ENCODE data around the gene CKS1B. TPM values are rescaled to one million over a fixed set of nuclear protein-coding genes. Genes with fewer than 3 reads are reported as not detected.

CKS1B gene
- polyA plus RNA-seq, 3 donors from 2014 or later: 59.5 to 82.7 (median 67.5) TPM

DNA sequence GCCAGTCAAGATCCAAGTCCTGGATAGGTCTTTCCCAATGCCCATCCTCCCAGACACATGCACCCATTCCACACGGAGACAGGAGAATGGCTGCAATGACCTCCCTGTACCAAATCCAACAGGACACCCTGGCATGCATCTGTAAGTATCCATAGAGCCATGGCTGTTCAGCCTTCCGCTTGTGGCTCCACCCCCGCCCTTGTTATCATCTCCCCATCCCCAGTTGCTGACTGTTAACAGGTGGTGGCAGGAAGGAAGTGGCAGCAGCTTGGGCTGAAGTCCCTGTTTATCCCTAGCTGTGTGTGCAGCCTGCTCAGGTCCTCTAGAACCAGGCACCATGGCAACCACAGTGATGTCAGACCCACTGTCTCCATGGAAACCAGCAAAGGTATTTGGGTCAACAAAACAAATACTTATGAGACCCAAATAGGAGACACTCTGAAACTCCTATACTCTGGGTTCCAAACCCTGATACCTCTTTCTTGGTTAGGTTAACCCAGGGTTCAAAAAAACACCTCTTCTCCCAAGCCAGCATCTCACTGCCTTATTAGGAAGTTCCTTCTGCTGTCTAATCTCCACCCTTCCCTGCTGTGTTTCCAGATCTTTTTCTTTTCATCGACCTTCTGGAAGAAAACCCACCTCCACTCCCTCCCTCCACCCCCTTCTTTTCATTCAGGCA lies 19.3 kb upstream of the CKS1B start:
- DNase-seq: peak; percentile 83 to 90 (median 87)
- H3K36me3 Mint-ChIP-seq: peaks cover 0 to 4% (median 0%) of the 10 kb centered on the region in 3 donors
- peaks cover 9 to 15% (median 13%) of the 10 kb centered on the region in 3 donors for H3K27me3 Mint-ChIP-seq (ENCODE audit: low read depth in 3 of 3)
- peaks cover 65% of the 10 kb centered on the region in 2 donors for H3K4me1 Mint-ChIP-seq
- no peaks in the 10 kb centered on the region for H3K9me3 Mint-ChIP-seq
- peak overlapping the region; percentile 93 to 97 (median 95) for H3K4me3 Mint-ChIP-seq
- peak overlapping the region; percentile 92 to 100 (median 98) for H3K27ac Mint-ChIP-seq

DNA sequence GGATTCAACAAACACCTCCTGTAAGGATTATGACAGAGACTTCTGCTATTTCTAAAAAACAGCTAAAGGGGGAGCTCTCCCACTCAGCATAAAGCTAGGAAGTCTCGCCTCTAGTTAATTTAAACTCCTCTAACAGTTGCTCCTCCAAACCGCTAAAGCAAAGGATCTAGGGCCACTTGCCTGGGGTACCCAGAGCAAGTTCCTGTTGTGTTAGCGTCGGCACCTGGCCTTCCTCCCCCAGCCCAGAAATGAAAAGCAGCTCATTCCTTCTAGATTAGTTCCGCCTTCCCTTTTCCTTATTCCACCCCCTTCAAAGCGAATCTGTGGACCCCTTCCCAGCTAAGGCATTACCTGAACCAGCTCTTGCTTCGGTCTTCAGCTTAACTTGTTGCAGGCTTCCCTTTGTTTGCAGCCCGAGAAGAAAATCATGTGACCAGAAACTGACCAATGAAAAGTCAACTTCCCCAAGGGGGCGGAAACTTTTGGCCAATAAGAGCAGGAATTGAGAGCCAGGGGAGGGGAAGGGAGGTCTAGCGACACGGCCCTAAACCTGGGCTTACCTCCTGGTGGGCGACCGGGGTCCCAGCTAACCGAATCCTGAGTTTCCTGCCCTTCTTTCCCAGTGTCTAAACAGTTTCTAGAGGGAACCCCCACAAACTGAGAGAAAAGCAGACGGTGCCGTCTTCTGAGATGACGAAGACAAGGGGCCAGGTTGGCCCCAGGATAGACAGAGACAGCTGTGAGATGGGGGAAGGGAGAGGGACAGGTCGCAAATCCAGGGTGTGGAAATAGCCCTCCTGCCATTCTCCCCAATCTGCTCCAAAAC lies 18.6 kb upstream of the CKS1B start, which contains the start of gene PBXIP1:
Gene PBXIP1, minus strand, starts transcription at position 382 of the 826 bp plus-strand sequence. CDS start 2,378 bp downstream, outside the sequence.
- Mint-ChIP-seq H3K27me3 (ENCODE audit: low read depth in 3 of 3) (peaks cover 11 to 13% (median 12%) of the 10 kb centered on the region in 3 donors), H3K4me1 (peaks cover 66 to 68% of the 10 kb centered on the region in 2 donors), H3K36me3 (no peaks in the 10 kb centered on the region)

DNA sequence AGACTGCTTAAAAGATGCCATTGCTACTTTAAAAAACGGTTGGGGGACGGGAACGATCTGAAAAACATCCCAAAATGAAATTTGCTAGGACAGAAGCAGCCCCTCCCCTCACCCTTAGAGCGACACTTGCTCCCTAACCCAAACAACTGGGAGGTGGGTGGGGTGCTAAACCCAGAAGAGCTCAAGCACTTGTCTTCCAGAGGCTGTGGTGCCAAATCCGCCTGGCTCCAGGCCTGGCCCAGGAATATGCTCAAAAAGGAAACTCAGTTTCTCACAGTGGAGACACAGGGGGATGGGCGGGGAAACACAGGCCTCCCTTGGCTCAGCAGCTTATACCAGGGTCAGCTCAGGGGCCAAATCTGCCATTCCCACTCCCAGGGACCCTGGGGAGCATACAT lies 17.9 kb upstream of the CKS1B start:
- Mint-ChIP-seq H3K4me3 (peak overlapping the region; percentile 93 to 97 (median 95)), H3K4me1 (peaks cover 68 to 69% of the 10 kb centered on the region in 2 donors), H3K36me3 (no peaks in the 10 kb centered on the region), H3K27me3 (ENCODE audit: low read depth in 3 of 3) (peaks cover 11 to 13% (median 12%) of the 10 kb centered on the region in 3 donors), H3K27ac (peak overlapping the region; percentile 92 to 100 (median 98)), H3K9me3 (no peaks in the 10 kb centered on the region)
- DNase-seq: no peak

More for the DNA sequence above, 18.6 kb upstream of the CKS1B start, which contains the start of gene PBXIP1:
- DNase-seq: peak; percentile 92 to 93 (median 92)
- peak within 1 kb of the TSS; percentile 92 to 100 (median 98) for H3K27ac Mint-ChIP-seq
- H3K9me3 Mint-ChIP-seq: no peaks in the 10 kb centered on the region
- H3K4me3 Mint-ChIP-seq: peak within 1 kb of the TSS; percentile 93 to 97 (median 95)

DNA sequence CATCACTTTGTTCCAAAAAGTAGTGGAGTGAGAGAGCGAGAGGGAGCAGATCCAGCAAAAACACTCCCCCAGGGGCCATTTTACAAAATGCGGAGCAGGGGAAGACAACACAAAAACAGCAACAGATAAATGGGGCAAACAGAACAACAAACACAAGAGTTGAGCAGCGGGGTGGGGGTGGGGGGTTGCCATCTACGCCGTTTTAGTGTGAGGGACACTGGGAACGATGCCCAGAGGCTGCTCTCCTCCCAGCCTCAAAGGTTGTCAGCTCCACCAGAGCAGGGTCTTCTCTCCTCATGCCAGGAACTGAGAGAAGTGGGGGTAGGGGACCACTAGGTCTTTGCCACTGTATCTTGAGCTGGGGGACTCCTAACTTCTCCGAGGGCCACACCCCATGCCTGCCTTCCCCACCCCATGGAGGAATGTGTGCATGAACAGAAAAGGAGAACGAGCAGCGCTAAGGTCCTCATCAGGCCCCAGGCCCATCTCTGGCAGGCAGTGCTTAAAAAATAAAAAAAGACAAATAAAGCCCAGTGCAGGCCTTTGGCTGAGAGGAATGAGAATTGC lies 17.3 kb upstream of the CKS1B start:
- Mint-ChIP-seq H3K4me3 (peak overlapping the region in 4 of 5 donors; percentile 44 to 50 (median 46)), H3K36me3 (no peaks in the 10 kb centered on the region), H3K27ac (peak overlapping the region; percentile 34 to 99 (median 92)), H3K27me3 (ENCODE audit: low read depth in 3 of 3) (peaks cover 11 to 13% (median 11%) of the 10 kb centered on the region in 3 donors), H3K9me3 (no peaks in the 10 kb centered on the region), H3K4me1 (peaks cover 65% of the 10 kb centered on the region in 2 donors)
- DNase-seq: no peak

DNA sequence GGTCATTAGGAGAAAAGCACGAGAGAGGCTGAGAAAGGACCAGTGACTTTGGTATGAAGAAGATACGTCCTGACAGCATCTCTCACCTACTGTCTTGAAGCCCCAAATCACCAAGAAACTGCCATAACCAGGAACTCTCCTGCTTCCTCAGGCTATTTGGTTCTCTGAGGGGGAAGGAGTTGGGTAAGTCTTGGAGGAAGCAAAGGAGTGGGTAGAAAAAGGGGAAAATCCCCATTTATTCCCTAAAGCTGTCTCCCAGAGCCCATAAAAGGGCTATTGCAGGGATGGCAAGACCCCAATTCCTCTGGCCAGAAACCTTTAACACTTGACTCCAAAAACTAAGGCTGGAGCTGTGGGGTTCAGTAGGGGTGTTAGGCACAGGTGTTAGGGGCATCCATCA lies 16.4 kb upstream of the CKS1B start:
- Mint-ChIP-seq H3K27ac (peak overlapping the region in 4 of 6 donors; percentile 34 to 61 (median 46)), H3K4me1 (peaks cover 63 to 64% of the 10 kb centered on the region in 2 donors), H3K27me3 (ENCODE audit: low read depth in 3 of 3) (peaks cover 10 to 12% (median 11%) of the 10 kb centered on the region in 3 donors), H3K36me3 (no peaks in the 10 kb centered on the region), H3K4me3 (no peak overlapping the region), H3K9me3 (no peaks in the 10 kb centered on the region)
- DNase-seq: no peak

DNA sequence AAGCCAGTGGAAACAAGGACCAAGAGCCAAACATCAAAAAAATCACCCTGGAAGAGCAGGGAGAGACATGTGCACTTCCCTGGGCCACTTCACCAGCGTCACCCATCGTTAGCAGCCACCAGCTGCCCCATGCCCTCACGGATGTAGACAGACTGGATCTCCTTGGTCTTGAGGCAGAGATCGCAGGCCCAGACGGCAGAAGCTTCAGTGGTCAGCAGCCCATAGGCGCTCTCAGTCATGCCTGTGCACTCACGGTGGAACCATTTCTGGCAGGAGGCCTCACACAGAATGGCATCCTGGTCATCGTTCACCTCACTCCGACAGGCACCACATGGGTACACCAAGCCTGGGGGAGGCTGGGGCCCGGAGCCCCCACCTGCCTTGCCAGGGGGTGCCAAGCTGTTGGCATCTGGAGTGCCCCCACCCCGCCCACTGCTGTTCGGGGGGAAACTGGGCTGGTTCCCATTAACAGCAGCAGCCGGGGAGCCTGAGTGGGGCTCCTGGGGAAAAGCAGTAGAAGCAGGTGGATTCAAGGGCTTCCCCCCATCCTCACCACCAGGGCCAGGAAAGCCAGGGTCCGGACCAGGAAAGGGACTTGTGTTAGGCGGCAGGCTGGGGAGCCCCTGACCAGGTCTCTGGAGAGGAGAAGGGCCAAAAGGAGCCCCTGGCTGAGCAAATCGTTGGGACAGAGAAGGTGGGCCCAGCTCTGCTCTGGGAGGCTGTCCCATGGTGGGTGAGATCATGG lies 15.6 kb upstream of the CKS1B start:
- H3K27ac Mint-ChIP-seq: peak overlapping the region in 5 of 6 donors; percentile 19 to 61 (median 50)
- peak overlapping the region in 1 of 5 donors; percentile 36 for H3K4me3 Mint-ChIP-seq
- H3K27me3 Mint-ChIP-seq (ENCODE audit: low read depth in 3 of 3): peaks cover 10 to 12% (median 11%) of the 10 kb centered on the region in 3 donors
- peaks cover 0 to 5% (median 4%) of the 10 kb centered on the region in 3 donors for H3K36me3 Mint-ChIP-seq
- no peak for DNase-seq
- peaks cover 56 to 63% of the 10 kb centered on the region in 2 donors for H3K4me1 Mint-ChIP-seq
- H3K9me3 Mint-ChIP-seq: no peaks in the 10 kb centered on the region

DNA sequence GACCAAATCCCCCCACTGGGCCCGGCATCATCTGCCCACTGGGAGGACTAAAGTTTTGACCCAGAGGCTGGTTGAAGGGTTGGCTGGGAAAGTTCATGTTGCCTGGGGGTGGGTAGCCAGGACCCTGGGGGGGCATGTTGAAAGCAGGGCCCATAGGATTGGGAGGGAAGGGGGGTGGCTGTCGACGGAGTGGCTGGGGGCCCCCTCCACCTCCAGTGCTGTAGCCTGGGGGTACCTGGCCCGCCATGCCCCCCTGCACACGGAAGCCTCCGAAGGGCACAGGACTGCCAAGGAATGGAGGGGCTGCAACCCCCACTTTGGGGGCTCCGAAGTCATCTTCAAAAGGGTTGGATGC lies 15.1 kb upstream of the CKS1B start:
- Mint-ChIP-seq H3K27ac (peak overlapping the region in 2 of 6 donors; percentile 39 to 62), H3K9me3 (no peaks in the 10 kb centered on the region), H3K36me3 (peaks cover 0 to 7% (median 4%) of the 10 kb centered on the region in 3 donors), H3K4me1 (peaks cover 51 to 59% of the 10 kb centered on the region in 2 donors), H3K4me3 (peak overlapping the region in 3 of 5 donors; percentile 32 to 95 (median 38)), H3K27me3 (ENCODE audit: low read depth in 3 of 3) (peaks cover 10 to 12% (median 11%) of the 10 kb centered on the region in 3 donors)
- DNase-seq: no peak

DNA sequence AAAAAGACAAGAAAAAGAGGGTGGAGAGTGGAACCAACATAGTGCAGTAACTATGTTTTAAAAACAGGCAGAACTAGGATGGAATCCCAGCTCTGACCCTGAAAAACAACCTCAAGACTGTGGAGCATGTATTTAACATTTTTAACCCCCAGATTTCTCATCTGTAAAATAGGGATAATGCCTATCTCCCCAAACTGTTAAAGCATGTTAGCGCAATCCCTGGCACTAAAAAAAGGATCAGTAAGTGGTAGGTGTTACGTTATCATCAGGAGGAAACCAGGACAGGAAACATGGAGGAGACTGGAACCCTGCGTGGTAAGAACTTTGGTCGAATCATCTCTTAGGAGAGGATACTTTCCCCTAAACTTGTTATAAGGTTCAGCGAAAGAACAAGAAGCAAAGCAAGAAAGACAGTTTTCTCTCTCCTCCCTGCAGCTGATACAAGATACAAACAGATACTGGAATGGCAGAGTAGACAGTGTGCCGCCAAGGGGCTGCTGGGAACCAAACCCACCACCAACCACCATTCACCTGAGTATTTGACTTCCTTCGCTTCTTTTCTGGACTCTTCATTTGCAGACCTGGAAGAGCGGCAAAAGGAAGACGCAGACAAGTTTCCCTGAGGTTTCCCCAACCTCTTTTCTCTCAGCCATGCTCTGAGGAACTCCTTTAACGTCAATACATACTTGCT lies 13.9 kb upstream of the CKS1B start:
- peak overlapping the region; percentile 90 to 95 (median 92) for H3K4me3 Mint-ChIP-seq
- H3K4me1 Mint-ChIP-seq: peaks cover 39 to 48% of the 10 kb centered on the region in 2 donors
- no peaks in the 10 kb centered on the region for H3K9me3 Mint-ChIP-seq
- peaks cover 0 to 10% (median 10%) of the 10 kb centered on the region in 3 donors for H3K36me3 Mint-ChIP-seq
- no peak for DNase-seq
- H3K27me3 Mint-ChIP-seq (ENCODE audit: low read depth in 3 of 3): peaks cover 6 to 9% (median 6%) of the 10 kb centered on the region in 3 donors
- H3K27ac Mint-ChIP-seq: peak overlapping the region; percentile 91 to 96 (median 95)

DNA sequence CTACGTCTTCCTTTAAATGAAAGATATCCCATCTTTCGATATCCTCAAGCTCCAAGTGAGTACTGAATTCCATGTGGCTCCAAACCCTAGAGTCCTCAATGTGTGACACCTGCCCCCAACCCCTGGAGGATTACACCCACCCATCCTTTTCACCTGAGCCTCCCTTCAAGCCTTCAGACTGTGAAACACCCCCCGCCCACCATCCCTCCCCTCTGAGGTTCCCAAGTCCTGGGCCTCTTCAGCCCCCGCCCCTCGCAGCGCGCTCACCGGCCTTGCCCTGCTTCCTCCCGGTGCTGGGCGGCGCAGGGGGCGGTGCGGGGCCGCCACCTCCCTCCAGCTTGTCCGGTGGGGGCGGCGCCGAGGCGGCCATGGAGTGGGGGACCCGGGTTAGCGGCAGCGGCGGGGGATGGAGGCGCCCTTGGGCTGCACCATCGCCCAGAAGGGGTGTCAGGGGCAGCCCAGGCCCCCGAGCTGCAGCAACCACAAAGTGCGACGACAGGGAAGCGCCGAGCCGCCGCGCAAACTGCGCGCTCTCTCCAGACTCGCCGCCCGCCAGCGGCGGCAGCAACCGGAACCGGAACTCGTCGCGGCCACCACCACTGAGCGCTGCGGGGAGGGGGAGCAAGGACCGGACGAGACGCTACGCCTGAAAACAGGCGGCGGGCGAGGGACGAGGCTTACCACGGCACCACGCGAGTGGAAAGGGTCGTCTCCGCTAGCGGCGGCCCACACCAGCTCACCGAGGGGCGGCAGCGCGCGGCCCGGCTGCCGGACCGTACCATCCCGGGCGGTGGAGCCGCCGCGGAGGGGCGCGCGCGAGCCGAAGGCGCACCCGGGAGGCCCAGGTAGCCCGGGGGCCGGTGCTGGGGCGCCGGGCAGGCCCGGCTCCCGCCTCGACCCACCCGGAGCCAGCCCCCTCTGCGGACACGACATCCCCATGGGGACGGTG lies 13.0 kb upstream of the CKS1B start, which contains the start of gene PYGO2:
Gene PYGO2, minus strand, starts transcription at position 576 of the 949 bp plus-strand sequence. Its CDS starts 206 bp downstream, at position 370.
- H3K36me3 Mint-ChIP-seq: peaks cover 0 to 11% (median 10%) of the 10 kb centered on the region in 3 donors
- DNase-seq: peak; percentile 84 to 86 (median 86)
- H3K4me3 Mint-ChIP-seq: peak within 1 kb of the TSS; percentile 90 to 95 (median 92)
- peak within 1 kb of the TSS; percentile 91 to 96 (median 95) for H3K27ac Mint-ChIP-seq
- H3K9me3 Mint-ChIP-seq: no peaks in the 10 kb centered on the region
- H3K4me1 Mint-ChIP-seq: peaks cover 30 to 39% of the 10 kb centered on the region in 2 donors
- peaks cover 0 to 4% (median 2%) of the 10 kb centered on the region in 3 donors for H3K27me3 Mint-ChIP-seq (ENCODE audit: low read depth in 3 of 3)

DNA sequence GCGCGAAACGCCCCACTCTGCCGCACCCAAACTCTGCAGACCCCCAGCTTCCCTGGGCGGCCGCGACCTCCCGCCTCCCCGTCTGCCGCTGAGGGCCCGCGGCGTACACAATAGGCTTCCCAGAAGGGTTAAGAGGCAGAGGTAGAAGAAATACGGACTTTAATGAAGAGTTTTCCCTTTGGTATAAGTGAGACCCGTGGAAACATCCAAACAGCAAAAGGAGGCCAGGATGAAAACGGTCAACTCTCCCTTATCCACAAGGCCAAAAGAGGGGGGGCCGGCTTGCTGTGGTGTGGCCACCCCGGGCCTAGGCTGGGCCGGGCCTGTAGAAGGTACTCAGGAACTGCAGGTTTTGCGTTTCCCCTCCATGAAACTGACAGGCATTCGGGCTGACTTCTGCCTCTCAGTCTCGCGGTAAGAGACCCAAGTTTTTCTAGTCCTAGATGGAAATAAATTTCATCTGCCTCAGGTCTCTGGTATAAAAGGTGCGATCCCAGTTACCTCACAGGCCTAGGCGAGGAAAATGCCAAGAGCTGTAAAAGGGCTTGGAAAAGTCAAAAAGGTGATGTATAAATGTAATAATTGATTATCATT lies 12.2 kb upstream of the CKS1B start:
- Mint-ChIP-seq H3K4me1 (peaks cover 23 to 34% of the 10 kb centered on the region in 2 donors), H3K9me3 (no peaks in the 10 kb centered on the region), H3K36me3 (peaks cover 0 to 11% (median 10%) of the 10 kb centered on the region in 3 donors), H3K27me3 (ENCODE audit: low read depth in 3 of 3) (peaks cover 0 to 4% (median 2%) of the 10 kb centered on the region in 3 donors), H3K27ac (peak overlapping the region; percentile 91 to 95 (median 93)), H3K4me3 (peak overlapping the region; percentile 85 to 90 (median 89))
- no peak for DNase-seq

DNA sequence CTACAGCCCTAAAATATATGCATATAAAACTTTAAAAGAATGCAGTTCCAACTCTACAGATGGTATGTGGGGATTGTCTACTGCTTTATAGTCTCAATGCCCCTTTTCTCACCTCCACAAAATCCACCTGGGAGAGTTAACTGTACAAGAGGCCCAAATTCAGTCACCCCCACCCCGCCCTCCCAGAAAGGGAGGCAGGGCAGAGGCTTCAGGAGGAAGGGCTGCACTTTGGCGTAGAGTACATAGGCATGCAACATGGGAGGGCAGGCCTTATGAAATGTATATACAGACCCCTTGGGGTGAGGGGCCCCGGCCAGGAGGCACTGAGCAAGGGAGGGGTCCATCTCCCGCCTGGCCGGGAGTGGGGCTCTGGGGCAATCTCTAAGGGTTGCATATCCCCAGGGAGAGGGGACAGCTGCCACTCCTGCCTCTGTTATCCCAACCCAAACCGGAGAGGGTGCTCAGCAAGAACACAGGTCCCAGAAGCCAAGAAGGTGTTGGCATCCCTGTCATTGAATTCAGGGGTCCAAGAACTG lies 11.6 kb upstream of the CKS1B start:
- DNase-seq: no peak
- peaks cover 0 to 11% (median 10%) of the 10 kb centered on the region in 3 donors for H3K36me3 Mint-ChIP-seq
- H3K4me3 Mint-ChIP-seq: peak overlapping the region; percentile 85 to 90 (median 89)
- H3K4me1 Mint-ChIP-seq: peaks cover 22 to 32% of the 10 kb centered on the region in 2 donors
- H3K27ac Mint-ChIP-seq: peak overlapping the region; percentile 91 to 95 (median 93)
- no peaks in the 10 kb centered on the region for H3K9me3 Mint-ChIP-seq
- H3K27me3 Mint-ChIP-seq (ENCODE audit: low read depth in 3 of 3): peaks cover 0 to 2% (median 2%) of the 10 kb centered on the region in 3 donors
